ENCODE data around the gene NLRP7.
"Not testable (repeated sequence)": the region's sequence is repeated elsewhere in the genome, so short reads cannot be mapped to it uniquely, and the experiment has no call there.

The NLRP7 gene

GRCh38 chr19:54937926-54938325 lies 9.4 kb downstream of the NLRP7 start:
- H3K27ac ChIP-seq = no peak overlapping the region; a peak in 1 of 22 replicates
- H3K27me3 ChIP-seq = no peaks in the 10 kb centered on the region
- peak overlapping the region in 10 of 11 experiments; percentile 14 to 63 (median 50); a peak in 19 of 22 replicates for H3K4me2 ChIP-seq
- H3K9ac ChIP-seq = no peak overlapping the region
- H4K20me1 ChIP-seq = no peaks in the 10 kb centered on the region
- H3K4me3 ChIP-seq = no peak overlapping the region
- H3K4me1 ChIP-seq = peaks cover 18 to 30% (median 25%) of the 10 kb centered on the region in 10 experiments
- H3K9me3 ChIP-seq (replicated peaks in 1 of 11) = no peaks in the 10 kb centered on the region; a peak in 1 of 22 replicates
- H3K36me3 ChIP-seq = no peaks in the 10 kb centered on the region
- TF ChIP-seq Cebpa-rat (IDR thresholded peaks at IDR 0.05) = no peak

DNA sequence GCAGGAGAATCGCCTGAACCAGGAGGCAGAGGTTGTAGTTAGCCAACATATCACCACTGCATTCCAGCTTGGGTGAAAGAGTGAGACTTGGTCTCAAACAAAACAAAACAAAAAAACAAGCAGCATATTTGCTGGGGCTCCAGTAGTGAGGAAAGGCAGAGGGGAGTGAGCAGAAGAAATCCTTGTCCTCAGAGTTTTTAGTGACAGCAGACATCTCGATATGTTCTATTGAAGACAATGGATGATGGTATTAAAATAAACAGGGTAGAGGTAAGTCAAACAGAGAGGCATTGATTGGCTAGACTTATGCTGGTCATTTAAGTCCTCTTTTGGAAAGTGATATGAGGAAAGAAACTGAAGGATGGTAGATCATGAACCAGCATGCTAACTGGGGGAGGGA lies 19.0 kb downstream of the NLRP7 start:
- Histone ChIP-seq H3K36me3 (no peaks in the 10 kb centered on the region), H3K27ac (no peak overlapping the region), H3K4me3 (no peak overlapping the region), H3K4me2 (no peak overlapping the region), H4K20me1 (no peaks in the 10 kb centered on the region), H3K9ac (no peak overlapping the region), H3K9me3 (replicated peaks in 1 of 11) (peaks cover 21 to 32% (median 27%) of the 10 kb centered on the region in 11 experiments), H3K4me1 (peaks cover 3 to 9% (median 6%) of the 10 kb centered on the region in 10 experiments; a peak in 17 of 20 replicates), H3K27me3 (no peaks in the 10 kb centered on the region)
- TF ChIP-seq Cebpa-rat (IDR thresholded peaks at IDR 0.05) = no peak

- TF ChIP-seq Cebpa-rat (IDR thresholded peaks at IDR 0.05) = no peak
- Histone ChIP-seq H3K36me3 (no peaks in the 10 kb centered on the region), H3K4me1 (peaks cover 10 to 38% (median 33%) of the 10 kb centered on the region in 10 experiments), H3K4me2 (peak overlapping the region in 9 of 11 experiments; percentile 16 to 72 (median 46); a peak in 14 of 22 replicates), H3K9ac (no peak overlapping the region), H3K4me3 (no peak overlapping the region), H3K9me3 (replicated peaks in 1 of 11) (peaks cover 15 to 23% (median 17%) of the 10 kb centered on the region in 11 experiments), H3K27me3 (peaks cover 0 to 6% (median 0%) of the 10 kb centered on the region in 11 experiments; a peak in 4 of 22 replicates), H3K27ac (no peak overlapping the region), H4K20me1 (no peaks in the 10 kb centered on the region)
Measured at GRCh38 chr19:54923276-54923675, 24.1 kb downstream of the NLRP7 start.

DNA sequence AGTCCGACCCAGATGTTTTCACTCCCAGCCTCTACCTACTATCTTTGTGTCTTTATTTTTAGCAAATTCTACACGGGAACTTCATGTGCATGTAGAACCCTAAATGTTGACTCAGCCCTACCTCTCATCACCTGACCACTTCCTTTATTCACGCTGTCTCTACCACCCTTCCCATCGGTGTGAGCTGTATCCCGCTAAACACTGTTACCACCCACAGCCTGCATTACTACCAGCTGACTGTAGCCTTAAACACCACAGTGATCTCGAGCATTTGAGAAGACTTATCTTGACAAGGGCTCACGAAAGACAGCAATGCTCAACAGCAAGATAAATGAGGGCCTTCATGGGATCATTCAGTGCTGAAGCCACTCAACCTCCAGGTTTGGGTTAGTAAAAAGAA lies 26.2 kb downstream of the NLRP7 start:
- Histone ChIP-seq H3K27ac (no peak overlapping the region), H3K4me1 (peaks cover 31 to 60% (median 55%) of the 10 kb centered on the region in 10 experiments), H3K4me2 (peak overlapping the region in 7 of 11 experiments; percentile 44 to 82 (median 77); a peak in 11 of 22 replicates), H3K27me3 (peaks cover 0 to 19% (median 0%) of the 10 kb centered on the region in 11 experiments; a peak in 5 of 22 replicates), H3K4me3 (no peak overlapping the region), H3K9me3 (replicated peaks in 1 of 11) (peaks cover 0 to 7% (median 0%) of the 10 kb centered on the region in 11 experiments; a peak in 3 of 22 replicates), H4K20me1 (no peaks in the 10 kb centered on the region), H3K9ac (no peak overlapping the region), H3K36me3 (no peaks in the 10 kb centered on the region)
- TF ChIP-seq Cebpa-rat (IDR thresholded peaks at IDR 0.05) = no peak

DNA sequence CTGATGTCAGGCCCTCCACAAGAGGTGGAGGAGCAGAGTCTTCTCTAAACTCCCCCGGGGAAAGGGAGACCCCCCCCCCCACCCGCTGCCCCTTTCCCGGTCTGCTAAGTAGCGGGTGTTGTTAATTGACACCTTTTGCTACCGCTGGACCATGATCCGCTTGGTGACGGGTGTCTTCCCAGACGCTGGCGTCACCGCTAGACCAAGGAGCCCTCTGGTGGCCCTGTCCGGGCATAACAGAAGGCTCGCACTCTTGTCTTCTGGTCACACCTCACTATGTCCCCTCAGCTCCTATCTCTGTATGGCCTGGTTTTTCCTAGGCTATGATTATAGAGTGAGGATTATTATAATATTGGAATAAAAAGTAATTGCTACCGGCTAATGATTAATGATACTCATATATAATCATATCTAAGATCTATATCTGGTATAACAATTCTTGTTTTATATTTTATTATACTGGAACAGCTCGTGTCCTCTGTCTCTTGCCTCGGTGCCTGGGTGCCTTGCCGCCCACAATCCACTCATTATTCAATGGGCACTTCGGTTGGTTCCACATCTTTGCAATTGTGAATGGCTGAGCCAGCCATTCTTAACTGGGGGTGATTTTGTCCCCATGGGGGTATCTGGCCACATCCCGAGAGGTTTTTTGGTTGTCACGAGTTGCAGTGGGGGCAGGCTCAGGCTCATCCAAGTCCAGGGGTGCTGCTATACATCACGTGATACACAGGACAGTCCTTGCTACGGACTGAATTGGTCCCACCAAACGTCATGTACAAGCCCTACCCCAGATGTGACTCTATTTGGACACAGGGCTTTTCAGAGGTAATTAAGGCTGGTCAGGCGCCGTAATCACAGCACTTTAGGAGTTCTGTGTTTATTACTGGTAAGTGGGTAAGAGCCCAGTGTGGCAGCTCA lies 27.4 kb downstream of the NLRP7 start:
- Histone ChIP-seq H3K4me2 (peak overlapping the region in 8 of 11 experiments; percentile 44 to 82 (median 66); a peak in 16 of 22 replicates), H3K4me1 (peaks cover 43 to 72% (median 66%) of the 10 kb centered on the region in 10 experiments), H3K27me3 (peaks cover 0 to 31% (median 0%) of the 10 kb centered on the region in 11 experiments; a peak in 6 of 22 replicates), H3K9ac (peak overlapping the region in 4 of 11 experiments; percentile 18 to 60 (median 53); a peak in 4 of 22 replicates), H3K27ac (peak overlapping the region in 1 of 11 experiments; percentile 8; a peak in 1 of 22 replicates)
- not testable (repeated sequence) for H4K20me1 ChIP-seq; H3K4me3 ChIP-seq; H3K36me3 ChIP-seq; H3K9me3 ChIP-seq (replicated peaks in 1 of 11)

DNA sequence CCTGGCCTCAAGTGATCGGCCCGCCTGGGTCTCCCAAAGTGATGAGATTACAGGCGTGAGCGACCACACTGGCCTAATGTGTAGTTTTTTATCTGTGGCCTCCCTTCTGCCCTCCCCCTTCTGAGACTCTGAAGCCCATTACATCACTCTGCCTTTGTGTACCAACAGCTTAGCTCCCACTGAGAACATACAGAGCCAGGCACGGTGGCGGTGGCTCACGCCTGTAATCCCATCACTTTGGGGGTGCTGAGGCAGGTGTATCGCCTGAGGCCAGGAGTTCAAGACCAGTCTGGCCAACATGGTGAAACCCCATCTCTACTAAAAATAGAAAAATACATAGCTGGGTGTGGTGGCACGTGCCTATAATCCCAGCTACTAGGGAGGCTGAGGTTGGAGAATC lies 28.8 kb downstream of the NLRP7 start:
- H3K4me3 ChIP-seq = no peak overlapping the region
- H3K36me3 ChIP-seq = no peaks in the 10 kb centered on the region
- no peak for TF ChIP-seq Cebpa-rat (IDR thresholded peaks at IDR 0.05)
- peaks cover 45 to 71% (median 65%) of the 10 kb centered on the region in 10 experiments for H3K4me1 ChIP-seq
- peak overlapping the region in 2 of 11 experiments; percentile 14 to 26; a peak in 2 of 22 replicates for H3K27ac ChIP-seq
- H3K27me3 ChIP-seq = peaks cover 0 to 36% (median 0%) of the 10 kb centered on the region in 11 experiments; a peak in 6 of 22 replicates
- H3K9me3 ChIP-seq (replicated peaks in 1 of 11) = no peaks in the 10 kb centered on the region
- peak overlapping the region in 1 of 11 experiments; percentile 31; a peak in 1 of 22 replicates for H3K9ac ChIP-seq
- peak overlapping the region in 10 of 11 experiments; percentile 68 to 87 (median 79); a peak in 20 of 22 replicates for H3K4me2 ChIP-seq
- H4K20me1 ChIP-seq = no peaks in the 10 kb centered on the region

GRCh38 chr19:54916822-54917221 lies 30.5 kb downstream of the NLRP7 start:
- no peaks in the 10 kb centered on the region for H4K20me1 ChIP-seq
- peak overlapping the region; percentile 68 to 87 (median 80) for H3K4me2 ChIP-seq
- H3K36me3 ChIP-seq = no peaks in the 10 kb centered on the region
- H3K4me1 ChIP-seq = peaks cover 37 to 64% (median 56%) of the 10 kb centered on the region in 10 experiments
- H3K9me3 ChIP-seq (replicated peaks in 1 of 11) = no peaks in the 10 kb centered on the region
- peak in 1 of 11 experiments; percentile 37; a peak in 1 of 22 replicates for TF ChIP-seq Cebpa-rat (IDR thresholded peaks at IDR 0.05)
- peaks cover 0 to 36% (median 0%) of the 10 kb centered on the region in 11 experiments; a peak in 6 of 22 replicates for H3K27me3 ChIP-seq
- no peak overlapping the region for H3K4me3 ChIP-seq
- H3K9ac ChIP-seq = peak overlapping the region in 1 of 11 experiments; percentile 20; a peak in 1 of 22 replicates
- peak overlapping the region in 2 of 11 experiments; percentile 17 to 23; a peak in 1 of 22 replicates for H3K27ac ChIP-seq

DNA sequence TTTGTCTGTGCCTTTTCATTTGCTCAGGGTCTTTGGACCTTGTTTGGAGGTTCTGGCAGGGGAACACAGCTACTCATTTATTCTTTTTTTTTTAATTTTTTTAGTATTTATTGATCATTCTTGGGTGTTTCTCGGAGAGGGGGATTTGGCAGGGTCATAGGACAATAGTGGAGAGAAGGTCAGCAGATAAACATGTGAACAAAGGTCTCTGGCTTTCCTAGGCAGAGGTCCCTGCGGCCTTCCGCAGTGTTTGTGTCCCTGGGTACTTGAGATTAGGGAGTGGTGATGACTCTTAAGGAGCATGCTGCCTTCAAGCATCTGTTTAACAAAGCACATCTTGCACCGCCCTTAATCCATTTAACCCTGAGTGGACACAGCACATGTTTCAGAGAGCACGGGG lies 39.4 kb downstream of the NLRP7 start:
- not testable (repeated sequence) for H3K36me3 ChIP-seq, H3K9ac ChIP-seq, H3K4me2 ChIP-seq, H3K4me3 ChIP-seq, H3K27ac ChIP-seq, H3K27me3 ChIP-seq, H4K20me1 ChIP-seq
- Histone ChIP-seq H3K9me3 (replicated peaks in 1 of 11) (peaks cover 0 to 15% (median 13%) of the 10 kb centered on the region in 11 experiments; a peak in 14 of 22 replicates), H3K4me1 (peaks cover 21 to 28% (median 24%) of the 10 kb centered on the region in 10 experiments)

- Histone ChIP-seq H4K20me1 (no peaks in the 10 kb centered on the region), H3K27ac (peak overlapping the region in 8 of 11 experiments; percentile 73 to 90 (median 80); a peak in 13 of 22 replicates), H3K9me3 (replicated peaks in 1 of 11) (peaks cover 0 to 15% (median 13%) of the 10 kb centered on the region in 11 experiments; a peak in 14 of 22 replicates), H3K4me3 (peak overlapping the region in 1 of 10 experiments; percentile 51; a peak in 1 of 20 replicates), H3K4me2 (peak overlapping the region; percentile 65 to 90 (median 77); a peak in 18 of 22 replicates), H3K9ac (peak overlapping the region in 5 of 11 experiments; percentile 59 to 76 (median 68); a peak in 5 of 22 replicates), H3K36me3 (no peaks in the 10 kb centered on the region), H3K4me1 (peaks cover 21 to 38% (median 25%) of the 10 kb centered on the region in 10 experiments), H3K27me3 (no peaks in the 10 kb centered on the region)
- TF ChIP-seq Cebpa-rat (IDR thresholded peaks at IDR 0.05) = no peak
Measured at GRCh38 chr19:54906819-54907218, 40.5 kb downstream of the NLRP7 start.
